K562 (cell line): ENCODE data around the gene ZNF441. TPM values are rescaled to one million over a fixed set of nuclear protein-coding genes. Genes with fewer than 3 reads are reported as not detected.

Experiments used
- ATAC-seq: fragments of 200-7000 bp; cut with Tn5 transposase; 3 replicates; pipeline ENCODE4 v1.9.1; 2020; ENCODE audit warnings: moderate library complexity
- BruUV-seq: library from RNA; stranded (reverse); fragments of 400-500 nt; replicated peaks from 2 replicates; lab custom pipeline; 2021; lab: Mats Ljungman, UMichigan
- CTCF ChIA-PET: fragments of 300-600 bp; formaldehyde crosslinking; extraction: SDS; loops from one replicate; lab custom pipeline; 2021; ENCODE audit warnings: low intra/inter-chr PET ratio; lab: Yijun Ruan, JAX
- POLR2A ChIA-PET: fragments of 300-600, 350-650 bp; sonication (Branson Sonifier 250); formaldehyde crosslinking; extraction: SDS; loops from one replicate; lab custom pipeline; 2021; ENCODE audit warnings: antibody characterized with exemption, inconsistent platforms; lab: Yijun Ruan, JAX
- DNase-seq, 4 experiments: peaks; one replicate each; pipeline versions ENCODE4 v3.0.0 to v3.0.0-alpha.2; 2011 to 2018; ENCODE audit warnings: low spot score in 3 of 4, mixed read lengths in 3 of 4; ENCODE audit errors: extremely low read depth in 1 of 4
- FAIRE-seq: peaks from 2 replicates; lab custom pipeline; 2011; peaks lifted over from hg19 to GRCh38; lab: Jason Lieb, UNC
- H2AFZ ChIP-seq: 2 replicates; pipeline ENCODE4 v1.6.0; 2011; ENCODE audit warnings: low read depth, low read length, control low read depth, inconsistent platforms
- H3K27ac ChIP-seq: fragments of 200-600 bp; 3 replicates; pipeline ENCODE4 v1.8.0; 2011; ENCODE audit warnings: low read depth, mild to moderate bottlenecking, control low read depth, inconsistent platforms, low read length, moderate library complexity, mixed read lengths; ENCODE audit errors: extremely low read depth
- H3K27me3 ChIP-seq, 2 experiments: fragments of 300-600 bp in 1 of 2; 2 replicates in 1 of 2; 3 replicates in 1 of 2; pipeline versions ENCODE4 v1.6.0 to v1.8.0; 2011; ENCODE audit warnings: inconsistent platforms in 2 of 2, low read length in 2 of 2, mild to moderate bottlenecking in 1 of 2, mixed read lengths in 1 of 2, moderate library complexity in 1 of 2; ENCODE audit not compliant: control insufficient read depth in 2 of 2, insufficient read depth in 2 of 2
- H3K36me3 ChIP-seq: fragments of 300-600 bp; 3 replicates; pipeline ENCODE4 v1.8.0; 2011; ENCODE audit warnings: mild to moderate bottlenecking, low read length, inconsistent platforms; ENCODE audit not compliant: control insufficient read depth, insufficient read depth
- H3K4me1 ChIP-seq, 2 experiments: fragments of 200-600 bp in 1 of 2; replicated peaks in 1 of 2; 2 replicates in 1 of 2; 3 replicates in 1 of 2; pipeline versions ENCODE4 v1.5.1 to v1.8.0; 2011; ENCODE audit warnings: inconsistent platforms in 2 of 2, low read length in 2 of 2, mild to moderate bottlenecking in 1 of 2, mixed read lengths in 1 of 2, moderate library complexity in 1 of 2; ENCODE audit not compliant: control insufficient read depth in 2 of 2, insufficient read depth in 2 of 2
- H3K4me2 ChIP-seq: 2 replicates; pipeline ENCODE4 v1.6.1; 2011; ENCODE audit warnings: low read length, control low read depth, inconsistent platforms, mixed read lengths; ENCODE audit not compliant: insufficient read depth
- H3K4me3 ChIP-seq: fragments of 200-600 bp; sonication (generic), shearing (Covaris generic); 2 replicates; pipeline ENCODE4 v1.5.1; 2016; ENCODE audit warnings: control low read depth, inconsistent platforms
- H3K79me2 ChIP-seq: fragments of 200-600 bp; 3 replicates; pipeline ENCODE4 v1.8.0; 2011; ENCODE audit warnings: low read length, inconsistent platforms; ENCODE audit not compliant: control insufficient read depth, insufficient read depth
- H3K9ac ChIP-seq, 2 experiments: 2 replicates each; pipeline versions ENCODE4 v1.6.0 to v1.6.1; 2011; ENCODE audit warnings: low read depth in 2 of 2, low read length in 2 of 2, control low read depth in 1 of 2, inconsistent platforms in 1 of 2, mild to moderate bottlenecking in 1 of 2, mixed read lengths in 1 of 2; ENCODE audit not compliant: insufficient read depth in 1 of 2
- H3K9me1 ChIP-seq: one replicate; pipeline ENCODE4 v1.6.0; 2011; ENCODE audit warnings: inconsistent platforms, mild to moderate bottlenecking, low read length, moderate library complexity; ENCODE audit not compliant: control insufficient read depth, insufficient read depth
- H3K9me3 ChIP-seq: replicated peaks from 2 replicates; pipeline ENCODE4 v1.5.1; 2011; ENCODE audit warnings: low read depth, low read length, inconsistent platforms; ENCODE audit not compliant: control insufficient read depth, insufficient read depth
- H4K20me1 ChIP-seq: replicated peaks from 2 replicates; pipeline ENCODE4 v1.6.1; 2011; ENCODE audit warnings: low read length, inconsistent platforms, mixed read lengths; ENCODE audit not compliant: control insufficient read depth, insufficient read depth
- CBX3 ChIP-seq, 2 experiments: IDR thresholded peaks; 1 replicate in 1 of 2; 2 replicates in 1 of 2; pipeline ENCODE4 v1.6.1; 2012; ENCODE audit warnings: inconsistent platforms in 2 of 2, low read length in 2 of 2, borderline replicate concordance in 1 of 2, control low read depth in 1 of 2
- FOXM1 ChIP-seq, 2 experiments: fragments of 450-650 bp in 1 of 2; sonication (generic) in 1 of 2; formaldehyde crosslinking in 1 of 2; IDR thresholded peaks; 2 replicates each; pipeline versions ENCODE4 v1.6.1 to v1.9.0; 2017 to 2022; ENCODE audit warnings: low read depth in 2 of 2, mild to moderate bottlenecking in 2 of 2, missing genetic modification reagents in 1 of 2, moderate library complexity in 1 of 2
- REST ChIP-seq, 2 experiments: fragments of 450-650 bp; formaldehyde crosslinking in 1 of 2; IDR thresholded peaks; 2 replicates each; pipeline versions ENCODE4 v1.4.0 to v1.6.1; 2014 to 2020; ENCODE audit warnings: mild to moderate bottlenecking in 2 of 2, borderline replicate concordance in 1 of 2, low read depth in 1 of 2
- XRCC3 ChIP-seq: fragments of 450-650 bp; IDR thresholded peaks from 2 replicates; pipeline ENCODE4 v1.6.1; 2017; ENCODE audit warnings: mild to moderate bottlenecking, moderate library complexity
- ZEB2 ChIP-seq: fragments of 450-650 bp; IDR thresholded peaks from 2 replicates; pipeline ENCODE4 v1.6.1; 2016
- ZNF274 ChIP-seq: IDR thresholded peaks from 2 replicates; pipeline ENCODE4 v1.6.1; 2011; ENCODE audit warnings: low read depth, mild to moderate bottlenecking, low read length, moderate library complexity, borderline replicate concordance
- WGBS: fragments of 100-300 bp; shearing (Covaris generic); methylation state at CpG from one replicate; pipeline ENCODE4 v1.1.6; 2016; ENCODE audit warnings: low coverage, mixed read lengths; ENCODE audit not compliant: insufficient coverage; ENCODE audit errors: missing lambda C conversion rate; 5-methylcytosine and 5-hydroxymethylcytosine counted together
- in situ Hi-C: fragments of 300-500 bp; cut with MboI; formaldehyde crosslinking; loops from 4 replicates; pipeline ENCODE4 v1.15.0; 2018; ENCODE audit warnings: inconsistent platforms, mixed read lengths
- intact Hi-C: fragments of 100-400 bp; cut with micrococcal nuclease; formaldehyde crosslinking; loops from 2 replicates; pipeline ENCODE4 v1.14.2; 2022
- polyA plus RNA-seq, 8 experiments: library from polyadenylated mRNA; depleted of rRNA in 4 of 8; stranded (reverse) in 5 of 8; unstranded in 3 of 8; fragments of >200 nt; fragmentation: Nextera tagmentation in 2 of 8; fragmentation: Illumina TruSeq in 1 of 8; extraction: Ambion mirVana in 2 of 8; extraction: Trizol in 1 of 8; gene quantifications; 2 replicates each; pipeline versions ENCODE4 v1.2.1 to v1.2.3, GENCODE V29; 2011 to 2014; ENCODE audit warnings: inconsistent platforms in 1 of 8, missing spikeins in 1 of 8
- total RNA-seq, 7 experiments: library from RNA; depleted of rRNA in 6 of 7; stranded (reverse); fragments of >200 nt in 6 of 7; fragmentation: Illumina TruSeq in 2 of 7; extraction: Trizol in 2 of 7; gene quantifications; 2 replicates each; pipeline versions ENCODE4 v1.2.1 to v1.2.3, GENCODE V29; 2011 to 2021; ENCODE audit warnings: low replicate concordance in 1 of 7

The ZNF441 gene
- total and polyA plus RNA-seq, 9 of the 15 experiments (the other 6 are each of a cell fraction or from before 2014, with no cell fraction given) = 1.9 to 14.0 (median 7.8) TPM

DNA sequence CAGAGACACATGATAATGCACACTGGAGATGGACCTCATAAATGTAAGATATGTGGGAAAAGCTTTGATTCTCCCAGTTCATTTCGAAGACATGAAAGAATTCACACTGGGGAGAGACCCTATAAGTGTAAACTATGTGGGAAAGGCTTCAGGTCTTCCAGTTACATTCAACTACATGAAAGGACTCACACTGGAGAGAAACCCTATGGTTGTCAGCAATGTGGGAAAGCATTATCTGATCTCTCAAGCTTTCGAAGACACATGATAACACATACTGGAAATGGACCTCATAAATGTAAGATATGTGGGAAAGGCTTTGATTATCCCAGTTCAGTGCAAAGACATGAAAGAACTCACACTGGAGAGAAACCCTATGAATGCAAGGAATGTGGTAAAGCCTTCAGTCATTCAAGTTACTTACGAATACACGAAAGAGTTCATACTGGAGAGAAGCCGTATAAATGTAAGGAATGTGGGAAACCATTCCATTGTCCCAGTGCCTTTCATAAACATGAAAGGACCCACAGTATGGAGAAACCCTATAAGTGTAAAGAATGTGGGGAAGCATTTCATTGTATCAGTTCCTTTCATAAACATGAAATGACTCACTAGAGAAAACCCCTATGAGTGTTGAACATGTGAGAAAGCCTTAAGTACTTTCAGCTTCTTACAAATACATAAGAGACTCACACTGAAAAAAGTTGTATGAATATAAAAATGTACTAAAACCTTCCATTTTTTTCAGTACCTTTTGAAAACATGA, 14.7 kb downstream of the ZNF441 start:
- 91% methylated on average over 5 of the region's 5 CpGs for WGBS
- ChIA-PET CTCF (no interaction called here), POLR2A (no interaction called here)
- peaks cover 53% of the 10 kb centered on the region for H3K36me3 ChIP-seq
- H3K9ac ChIP-seq = no peak overlapping the region
- peaks cover 41% of the 10 kb centered on the region for H3K9me3 ChIP-seq
- H3K9me1 ChIP-seq = no peaks in the 10 kb centered on the region
- no peaks in the 10 kb centered on the region for H3K4me1 ChIP-seq
- H3K79me2 ChIP-seq = no peaks in the 10 kb centered on the region
- BruUV-seq = no TSS peak
- no peak overlapping the region for H3K4me3 ChIP-seq
- DNase-seq (no peak), FAIRE-seq (no peak), ATAC-seq (no peak)
- intact Hi-C loops = no loop called here
- H3K4me2 ChIP-seq = no peak overlapping the region
- H3K27ac ChIP-seq = no peak overlapping the region
- H2AFZ ChIP-seq = no peak overlapping the region
- H4K20me1 ChIP-seq = no peaks in the 10 kb centered on the region
- in situ Hi-C loops = no loop called here
- H3K27me3 ChIP-seq = no peaks in the 10 kb centered on the region
- peak; percentile 88; the same call in 1 of the 2 replicates for TF ChIP-seq XRCC3
- no peak for TF ChIP-seq FOXM1 (IDR thresholded peaks at IDR 0.05; ENCODE audit: low read depth)
- TF ChIP-seq FOXM1 (CRISPR knock-in tag; IDR thresholded peaks at IDR 0.05; ENCODE audit: low read depth) = no peak
- 0 out of 2 replicates have a peak, but pooled peaks have one; percentile 35 for TF ChIP-seq ZNF274
- TF ChIP-seq REST (IDR thresholded peaks at IDR 0.05; ENCODE audit: borderline replicate concordance) = peak; percentile 11; the same call in 1 of the 2 replicates
- no peak for TF ChIP-seq REST (CRISPR knock-in tag; IDR thresholded peaks at IDR 0.05; ENCODE audit: low read depth)
- peak; percentile 90 for TF ChIP-seq ZEB2
- TF ChIP-seq CBX3 (IDR thresholded peaks at IDR 0.05; ENCODE audit: borderline replicate concordance in 1 of 2, low read length in 2 of 2) = peak in 1 of 2 experiments; percentile 93; a peak in 2 of 3 replicates
